Upper lobe of right lung (tissue), 1 donor: ENCODE data around the gene FGFRL1. TPM values are rescaled to one million over a fixed set of nuclear protein-coding genes. Genes with fewer than 3 reads are reported as not detected.

Source experiments
- ATAC-seq: fragments of 200-7000 bp; cut with Tn5 transposase; one replicate; pipeline ENCODE4 v1.9.1; 2020; ENCODE audit warnings: mild to moderate bottlenecking, moderate library complexity
- DNase-seq: peaks from one replicate; pipeline ENCODE4 v3.0.0-alpha.2; 2020
- H3K27ac ChIP-seq: fragments of 200-600 bp; one replicate; pipeline ENCODE4 v1.8.0; 2022
- H3K27me3 ChIP-seq: fragments of 200-600 bp; one replicate; pipeline ENCODE4 v1.8.0; 2022; ENCODE audit warnings: mild to moderate bottlenecking
- H3K36me3 ChIP-seq: fragments of 200-600 bp; one replicate; pipeline ENCODE4 v1.8.0; 2022
- H3K4me1 ChIP-seq: fragments of 200-600 bp; one replicate; pipeline ENCODE4 v1.8.0; 2022
- H3K4me3 ChIP-seq: fragments of 200-600 bp; one replicate; pipeline ENCODE4 v1.8.0; 2022; ENCODE audit warnings: mild to moderate bottlenecking
- H3K9me3 ChIP-seq: fragments of 200-600 bp; one replicate; pipeline ENCODE4 v1.8.0; 2022
- CTCF ChIP-seq: fragments of 200-600 bp; IDR thresholded peaks from one replicate; pipeline ENCODE4 v1.8.0; 2022; ENCODE audit warnings: antibody characterized with exemption
- intact Hi-C: fragments of 100-400 bp; cut with DNase I; formaldehyde crosslinking; loops from one replicate; pipeline ENCODE4 v1.11.0; 2022
- total RNA-seq: library from RNA; stranded (reverse); fragmentation: NEBNext Ultra II Directional; extraction: Animal tissue kit (Norgen Biotek cat#: 25700); gene quantifications from one replicate; pipeline ENCODE4 v1.2.1, GENCODE V29; 2021
- donor health status: DM: no; HTN: yes; CAD: no; lungs with severe emphysema.

The FGFRL1 gene
- total RNA-seq, 1 donor from 2014 or later = 25.2 TPM

- peaks cover 19% of the 10 kb centered on the region for H3K4me1 ChIP-seq
- peak overlapping the region; percentile 65 for H3K27ac ChIP-seq
- peaks cover 14% of the 10 kb centered on the region for H3K27me3 ChIP-seq
- ATAC-seq = peak; percentile 65
- no peaks in the 10 kb centered on the region for H3K9me3 ChIP-seq
- H3K36me3 ChIP-seq = no peaks in the 10 kb centered on the region
- intact Hi-C loops = no loop called here
- H3K4me3 ChIP-seq = peak overlapping the region; percentile 69
- DNase-seq = peak; percentile 90
- no peak for TF ChIP-seq CTCF
Measured at GRCh38 chr4:1010395-1011021, 918 bp upstream of the FGFRL1 start.

DNA sequence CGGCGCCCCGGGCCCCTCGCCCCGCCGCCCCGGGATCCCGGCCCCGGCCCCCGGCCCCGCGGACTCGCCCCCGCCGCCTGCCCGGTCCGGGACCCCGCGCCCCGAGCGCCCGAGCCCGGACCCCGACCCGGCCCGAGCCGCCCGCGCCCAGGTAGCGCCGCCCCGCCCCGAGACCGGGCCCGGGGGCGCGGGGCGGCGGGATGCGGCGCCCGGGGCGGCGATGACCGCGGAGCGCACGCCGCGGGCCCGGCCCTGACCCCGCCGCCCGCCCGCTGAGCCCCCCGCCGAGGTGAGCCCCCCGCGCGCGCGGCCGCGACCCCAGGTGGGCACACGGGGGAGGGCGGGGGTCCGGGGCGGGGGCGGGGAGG lies 224 bp downstream of the FGFRL1 start:
- DNase-seq (no peak), ATAC-seq (no peak)
- Histone ChIP-seq H3K27me3 (peaks cover 8% of the 10 kb centered on the region), H3K36me3 (no peaks in the 10 kb centered on the region), H3K4me3 (no peak overlapping the region), H3K27ac (no peak overlapping the region), H3K4me1 (peaks cover 19% of the 10 kb centered on the region), H3K9me3 (no peaks in the 10 kb centered on the region)
- intact Hi-C loops = no loop called here
- no peak for TF ChIP-seq CTCF

DNA sequence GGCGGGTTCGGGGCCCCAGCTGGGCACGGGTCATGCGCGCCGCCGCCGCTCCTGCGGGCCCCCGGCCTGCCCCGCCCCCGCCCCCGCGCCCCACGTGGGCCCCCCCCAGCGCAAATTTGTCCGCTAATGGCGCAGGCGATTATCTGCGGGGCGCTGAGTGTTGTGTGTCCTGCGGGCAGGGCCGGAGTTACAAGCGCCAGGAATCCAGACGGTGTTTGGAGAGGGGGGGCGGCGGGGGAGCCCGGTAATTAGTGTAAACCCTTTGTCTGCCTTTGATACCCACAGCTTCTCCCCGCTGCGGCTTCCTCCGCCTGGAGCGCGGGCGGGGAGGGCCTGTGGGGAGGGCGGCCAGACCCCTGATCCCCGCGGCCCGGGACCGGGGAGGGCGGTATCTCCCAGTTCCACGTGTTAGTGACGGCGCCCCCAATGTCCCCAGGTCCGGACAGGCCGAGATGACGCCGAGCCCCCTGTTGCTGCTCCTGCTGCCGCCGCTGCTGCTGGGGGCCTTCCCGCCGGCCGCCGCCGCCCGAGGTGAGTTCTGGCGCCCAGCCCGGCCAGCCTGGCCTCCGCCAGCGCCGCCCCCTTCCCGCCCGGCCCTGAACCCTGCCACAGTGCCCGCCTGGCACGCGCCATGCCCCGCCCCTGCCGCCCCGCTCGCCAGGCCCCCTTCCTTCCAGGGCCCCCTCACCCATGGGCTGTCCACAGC lies 761 bp downstream of the FGFRL1 start:
- H3K4me1 ChIP-seq = peaks cover 19% of the 10 kb centered on the region
- DNase-seq = peak; percentile 81

DNA sequence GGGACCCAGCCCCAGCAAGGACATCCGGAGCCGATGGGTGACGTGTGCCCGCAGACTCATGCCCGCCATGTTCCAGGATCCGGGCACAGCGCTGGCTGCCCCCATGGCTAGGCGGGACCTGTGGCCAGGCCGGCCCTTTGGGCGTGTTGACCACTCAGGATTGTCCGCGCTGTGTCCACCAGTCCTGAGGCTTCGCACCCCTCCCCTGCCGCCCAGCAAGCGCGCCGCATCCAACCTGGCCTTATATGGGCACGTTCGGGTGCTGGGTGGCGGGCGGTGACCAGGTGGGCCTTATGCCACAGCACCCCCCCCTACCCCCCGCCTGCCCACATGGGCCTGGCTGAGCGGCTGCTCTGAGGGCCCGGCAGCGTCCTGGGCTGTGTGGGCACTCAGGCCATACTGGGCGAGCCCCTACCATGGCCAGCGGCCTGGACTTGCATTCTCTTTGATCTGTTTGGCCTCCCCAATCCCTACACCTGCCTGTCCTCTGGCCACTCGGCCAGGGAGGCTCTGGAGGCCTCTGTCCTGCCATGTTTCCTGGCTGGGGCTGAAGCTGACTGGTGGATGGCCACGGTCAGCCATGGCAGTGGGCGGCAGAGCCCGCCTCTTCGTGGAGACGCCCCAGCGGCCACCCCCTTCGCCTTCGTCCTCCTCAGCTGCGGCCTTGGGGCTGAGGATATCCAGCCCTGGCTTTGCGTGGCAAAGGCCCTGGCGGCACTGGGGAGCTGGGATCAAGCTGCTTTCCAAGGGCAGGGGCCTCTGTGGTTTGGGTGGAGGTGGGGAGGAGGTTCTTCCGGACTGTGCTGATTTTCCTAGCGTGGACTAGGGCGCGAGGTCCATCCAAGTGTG lies 2.0 kb downstream of the FGFRL1 start:
- no peak for ATAC-seq
- no peak for DNase-seq
- Histone ChIP-seq H3K36me3 (no peaks in the 10 kb centered on the region), H3K27me3 (no peaks in the 10 kb centered on the region), H3K9me3 (no peaks in the 10 kb centered on the region), H3K4me3 (no peak overlapping the region), H3K27ac (no peak overlapping the region), H3K4me1 (peaks cover 19% of the 10 kb centered on the region)
- TF ChIP-seq CTCF = no peak
- intact Hi-C loops = no loop called here

More for the DNA sequence above, 761 bp downstream of the FGFRL1 start:
- intact Hi-C loops = no loop called here
- Histone ChIP-seq H3K27me3 (peaks cover 3% of the 10 kb centered on the region), H3K9me3 (no peaks in the 10 kb centered on the region), H3K4me3 (peak overlapping the region; percentile 60), H3K27ac (no peak overlapping the region), H3K36me3 (no peaks in the 10 kb centered on the region)
- ATAC-seq = peak; percentile 1
- TF ChIP-seq CTCF = no peak

DNA sequence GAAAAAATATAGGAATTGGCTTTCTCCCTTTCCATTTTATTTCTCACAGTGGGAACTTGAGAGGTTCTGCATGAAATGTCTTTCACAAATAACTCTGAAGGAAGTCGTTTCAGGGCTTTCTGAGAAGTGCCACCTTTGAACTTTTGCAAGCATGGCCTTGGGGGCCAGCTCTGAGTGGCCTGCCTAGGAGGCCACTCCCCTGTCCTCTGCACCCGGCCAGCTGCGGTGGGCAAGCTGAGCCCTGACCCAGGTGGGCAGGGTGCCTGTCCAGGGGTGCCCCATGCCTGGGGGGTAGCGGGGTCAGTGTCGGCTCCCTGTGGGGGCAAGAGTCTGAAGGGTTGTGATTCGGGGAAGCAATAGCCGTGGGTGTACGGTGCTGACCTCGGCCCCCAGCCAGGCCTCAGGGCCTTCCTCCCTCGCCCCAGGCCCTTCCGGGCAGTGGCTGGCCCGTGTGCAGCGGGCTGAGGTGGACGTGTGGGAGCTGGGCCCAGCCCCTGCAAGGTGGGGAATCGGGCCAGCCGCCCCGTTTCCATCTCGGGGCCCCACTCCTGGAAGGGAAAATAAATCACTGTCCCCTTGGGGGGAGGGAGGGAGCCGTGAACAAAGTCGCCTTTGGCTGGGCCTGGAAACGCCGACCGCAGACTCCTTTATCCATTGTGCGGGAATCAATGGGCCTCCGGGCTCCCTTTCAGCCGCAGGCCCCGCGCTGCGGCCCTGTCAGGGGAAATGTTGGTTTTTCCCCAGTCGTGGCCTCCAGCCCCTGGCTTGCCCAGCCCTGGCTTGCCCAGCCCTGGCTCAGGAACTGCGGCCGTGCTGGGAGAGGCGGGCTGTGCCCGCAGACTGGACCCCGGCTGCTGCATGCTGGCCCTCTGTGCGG lies 3.1 kb downstream of the FGFRL1 start:
- DNase-seq (no peak), ATAC-seq (no peak)
- H3K27me3 ChIP-seq = no peaks in the 10 kb centered on the region
- H3K36me3 ChIP-seq = no peaks in the 10 kb centered on the region
- H3K9me3 ChIP-seq = no peaks in the 10 kb centered on the region
- no peak overlapping the region for H3K4me3 ChIP-seq
- H3K27ac ChIP-seq = no peak overlapping the region
- TF ChIP-seq CTCF = no peak
- intact Hi-C loops = no loop called here
- peaks cover 12% of the 10 kb centered on the region for H3K4me1 ChIP-seq
